Lower leg skin (tissue), 3 donors: ENCODE measurements around the gene CCR4.

Experiments used
- CTCF ChIP-seq, 3 donors: fragments of 450-650 bp; IDR thresholded peaks; one replicate each; pipeline ENCODE4 v1.5.1; 2016; ENCODE audit warnings: antibody characterized with exemption in 3 of 3, mild to moderate bottlenecking in 3 of 3, moderate library complexity in 2 of 3
- POLR2A ChIP-seq, 2 donors: fragments of 450-650 bp; IDR thresholded peaks; one replicate each; pipeline ENCODE4 v1.6.1; 2016 to 2017; ENCODE audit warnings: antibody characterized with exemption in 2 of 2, mild to moderate bottlenecking in 1 of 2, moderate library complexity in 1 of 2

- TF ChIP-seq POLR2A (IDR thresholded peaks at IDR 0.05) (no peak), CTCF (IDR thresholded peaks at IDR 0.05) (no peak)
Measured at GRCh38 chr3:32977861-32978260, 26.4 kb downstream of the CCR4 start.
